Neural progenitor cell (in vitro differentiated cells): ENCODE data around the gene GLCCI1.

Source experiments
- EZH2 ChIP-seq: fragments of 200-600 bp; sonication (generic); IDR thresholded peaks from 2 replicates; pipeline ENCODE4 v1.6.1; 2017; ENCODE audit warnings: antibody characterized with exemption, mild to moderate bottlenecking, moderate library complexity
- EZH2phosphoT487 ChIP-seq: fragments of 200-600 bp; sonication (generic); IDR thresholded peaks from 2 replicates; pipeline ENCODE4 v1.6.1; 2017; ENCODE audit warnings: antibody characterized with exemption
- TF ChIP-seq, protein P1 (sequence below): fragments of 200-600 bp; sonication (generic); IDR thresholded peaks from 2 replicates; pipeline ENCODE4 v1.5.1; 2017; ENCODE audit warnings: antibody characterized with exemption, mild to moderate bottlenecking

DNA sequence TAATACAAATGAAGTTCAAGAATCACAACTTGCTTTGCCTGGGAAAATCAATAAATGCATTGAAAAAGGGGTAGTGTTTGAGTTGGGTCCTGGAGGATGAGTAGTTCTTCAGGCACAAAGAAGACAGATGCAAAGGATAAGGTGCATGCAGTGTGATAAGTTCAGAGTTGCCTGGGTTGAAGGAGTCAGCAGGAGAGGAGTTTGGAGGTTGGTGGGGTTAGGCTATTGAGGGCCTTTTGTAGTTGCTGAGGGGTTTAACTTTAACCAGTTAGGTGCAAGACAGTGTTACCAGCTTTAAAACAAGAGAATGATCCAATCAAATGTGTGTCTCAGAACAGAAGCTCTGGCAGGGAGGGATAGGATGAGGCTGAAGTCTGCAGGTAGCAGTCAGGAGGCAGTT lies 44.3 kb upstream of the GLCCI1 start:
- TF ChIP-seq, protein P1, sequence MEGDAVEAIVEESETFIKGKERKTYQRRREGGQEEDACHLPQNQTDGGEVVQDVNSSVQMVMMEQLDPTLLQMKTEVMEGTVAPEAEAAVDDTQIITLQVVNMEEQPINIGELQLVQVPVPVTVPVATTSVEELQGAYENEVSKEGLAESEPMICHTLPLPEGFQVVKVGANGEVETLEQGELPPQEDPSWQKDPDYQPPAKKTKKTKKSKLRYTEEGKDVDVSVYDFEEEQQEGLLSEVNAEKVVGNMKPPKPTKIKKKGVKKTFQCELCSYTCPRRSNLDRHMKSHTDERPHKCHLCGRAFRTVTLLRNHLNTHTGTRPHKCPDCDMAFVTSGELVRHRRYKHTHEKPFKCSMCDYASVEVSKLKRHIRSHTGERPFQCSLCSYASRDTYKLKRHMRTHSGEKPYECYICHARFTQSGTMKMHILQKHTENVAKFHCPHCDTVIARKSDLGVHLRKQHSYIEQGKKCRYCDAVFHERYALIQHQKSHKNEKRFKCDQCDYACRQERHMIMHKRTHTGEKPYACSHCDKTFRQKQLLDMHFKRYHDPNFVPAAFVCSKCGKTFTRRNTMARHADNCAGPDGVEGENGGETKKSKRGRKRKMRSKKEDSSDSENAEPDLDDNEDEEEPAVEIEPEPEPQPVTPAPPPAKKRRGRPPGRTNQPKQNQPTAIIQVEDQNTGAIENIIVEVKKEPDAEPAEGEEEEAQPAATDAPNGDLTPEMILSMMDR: no peak
- TF ChIP-seq EZH2phosphoT487 (no peak), EZH2 (no peak)
